PC-3 (cell line): Measurements from ENCODE around the gene SLC7A6.

Experiments used
- EZH2 ChIP-seq: fragments of 300-600 bp; sonication (generic); IDR thresholded peaks from one replicate; pipeline ENCODE4 v1.6.1; 2017; ENCODE audit warnings: antibody characterized with exemption, mild to moderate bottlenecking, low read length; ENCODE audit not compliant: unreplicated experiment
- EZH2phosphoT487 ChIP-seq: fragments of 300-600 bp; sonication (generic); IDR thresholded peaks from 2 replicates; pipeline ENCODE4 v1.6.1; 2018; ENCODE audit warnings: mild to moderate bottlenecking, antibody characterized with exemption, low read length, borderline replicate concordance
- TF ChIP-seq, protein P1 (sequence below): fragments of 300-600 bp; sonication (generic); conservative IDR thresholded peaks from 2 replicates; pipeline ENCODE4 v1.5.1; 2017; ENCODE audit warnings: antibody characterized with exemption, low read depth, mild to moderate bottlenecking, low read length

DNA sequence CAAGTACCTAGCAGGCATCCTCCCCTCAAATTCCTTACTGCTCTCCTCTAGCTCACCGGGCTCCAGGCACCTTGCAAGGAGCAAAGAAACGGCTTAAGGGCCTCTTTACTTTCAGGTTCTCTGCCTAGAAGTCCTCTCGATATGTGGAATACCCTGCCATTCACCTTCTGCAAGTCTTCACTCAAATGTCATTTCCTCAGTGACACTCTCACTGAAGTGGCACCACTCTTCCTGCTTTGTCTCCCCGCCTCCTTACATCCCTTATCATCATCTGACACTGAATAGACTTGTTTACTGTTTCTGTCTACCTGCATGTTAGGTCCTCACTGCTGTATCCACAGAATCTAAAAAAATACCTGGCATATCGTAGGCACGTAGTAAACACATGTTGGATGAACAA, 45.5 kb downstream of the SLC7A6 start:
- TF ChIP-seq EZH2 (no peak), EZH2phosphoT487 (no peak)
- TF ChIP-seq, protein P1, sequence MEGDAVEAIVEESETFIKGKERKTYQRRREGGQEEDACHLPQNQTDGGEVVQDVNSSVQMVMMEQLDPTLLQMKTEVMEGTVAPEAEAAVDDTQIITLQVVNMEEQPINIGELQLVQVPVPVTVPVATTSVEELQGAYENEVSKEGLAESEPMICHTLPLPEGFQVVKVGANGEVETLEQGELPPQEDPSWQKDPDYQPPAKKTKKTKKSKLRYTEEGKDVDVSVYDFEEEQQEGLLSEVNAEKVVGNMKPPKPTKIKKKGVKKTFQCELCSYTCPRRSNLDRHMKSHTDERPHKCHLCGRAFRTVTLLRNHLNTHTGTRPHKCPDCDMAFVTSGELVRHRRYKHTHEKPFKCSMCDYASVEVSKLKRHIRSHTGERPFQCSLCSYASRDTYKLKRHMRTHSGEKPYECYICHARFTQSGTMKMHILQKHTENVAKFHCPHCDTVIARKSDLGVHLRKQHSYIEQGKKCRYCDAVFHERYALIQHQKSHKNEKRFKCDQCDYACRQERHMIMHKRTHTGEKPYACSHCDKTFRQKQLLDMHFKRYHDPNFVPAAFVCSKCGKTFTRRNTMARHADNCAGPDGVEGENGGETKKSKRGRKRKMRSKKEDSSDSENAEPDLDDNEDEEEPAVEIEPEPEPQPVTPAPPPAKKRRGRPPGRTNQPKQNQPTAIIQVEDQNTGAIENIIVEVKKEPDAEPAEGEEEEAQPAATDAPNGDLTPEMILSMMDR: no peak
